HT-29 (cell line): ENCODE data around the gene FSTL4. TPM values are rescaled to one million over a fixed set of nuclear protein-coding genes. Genes with fewer than 3 reads are reported as not detected.
A peak's percentile ranks its signal among the peaks of the same experiment; 100 is the strongest.
"Not testable (repeated sequence)": the region's sequence is repeated elsewhere in the genome, so short reads cannot be mapped to it uniquely, and the experiment has no call there.

ENCODE experiments used
- DNase-seq: peaks from one replicate; pipeline ENCODE4 v3.0.0-alpha.2; 2015; ENCODE audit warnings: low spot score
- total RNA-seq: library from RNA; depleted of rRNA; stranded (reverse); fragments of >200 nt; shearing (Covaris generic); gene quantifications from 2 replicates; pipeline ENCODE4 v1.2.3, GENCODE V29; 2014

The FSTL4 gene
- total RNA-seq, 1 experiment from 2014 or later: 0.33 TPM

- no peak for DNase-seq
These were observed 55.8 kb downstream of the FSTL4 start for GRCh38 chr5:133556551-133556950.

GRCh38 chr5:133554279-133554678, 58.1 kb downstream of the FSTL4 start:
- no peak for DNase-seq

- DNase-seq: peak; percentile 68
These were observed 59.3 kb downstream of the FSTL4 start for GRCh38 chr5:133552925-133553525.

- DNase-seq: no peak
These were observed 65.8 kb downstream of the FSTL4 start for GRCh38 chr5:133546500-133546899.

GRCh38 chr5:133544346-133544745, 68.0 kb downstream of the FSTL4 start:
- no peak for DNase-seq

- DNase-seq: no peak
These were observed 72.5 kb downstream of the FSTL4 start for GRCh38 chr5:133539818-133540217.

GRCh38 chr5:133538718-133539117, 73.6 kb downstream of the FSTL4 start:
- DNase-seq: no peak

- not testable (repeated sequence) for DNase-seq
These were observed 77.0 kb downstream of the FSTL4 start for GRCh38 chr5:133535241-133535929.

GRCh38 chr5:133534566-133534965, 77.8 kb downstream of the FSTL4 start:
- DNase-seq: no peak

GRCh38 chr5:133533541-133533940, 78.8 kb downstream of the FSTL4 start:
- no peak for DNase-seq

GRCh38 chr5:133531594-133531993, 80.7 kb downstream of the FSTL4 start:
- DNase-seq: no peak

- DNase-seq: no peak
These were observed 81.2 kb downstream of the FSTL4 start for GRCh38 chr5:133531178-133531577.

GRCh38 chr5:133530270-133530669, 82.1 kb downstream of the FSTL4 start:
- no peak for DNase-seq

- no peak for DNase-seq
These were observed 83.5 kb downstream of the FSTL4 start for GRCh38 chr5:133528841-133529240.

GRCh38 chr5:133527311-133527710, 85.0 kb downstream of the FSTL4 start:
- no peak for DNase-seq

- DNase-seq: no peak
These were observed 86.0 kb downstream of the FSTL4 start for GRCh38 chr5:133526368-133526767.

- DNase-seq: no peak
These were observed 87.2 kb downstream of the FSTL4 start for GRCh38 chr5:133525126-133525525.

- DNase-seq: no peak
These were observed 87.7 kb downstream of the FSTL4 start for GRCh38 chr5:133524666-133525065.

- no peak for DNase-seq
These were observed 88.3 kb downstream of the FSTL4 start for GRCh38 chr5:133523961-133524586.

- DNase-seq: no peak
These were observed 89.2 kb downstream of the FSTL4 start for GRCh38 chr5:133523013-133523658.

- DNase-seq: no peak
These were observed 90.5 kb downstream of the FSTL4 start for GRCh38 chr5:133521801-133522200.

GRCh38 chr5:133520991-133521706, 91.2 kb downstream of the FSTL4 start:
- DNase-seq: no peak
